GM10266 (cell line): ENCODE results near the gene COPS8.

Source experiments
- DNase-seq: peaks from one replicate; pipeline ENCODE4 v3.0.0; 2012; ENCODE audit errors: extremely low spot score
- TF ChIP-seq, protein P1 (sequence below): IDR thresholded peaks from 2 replicates; pipeline ENCODE4 v1.5.1; 2012; ENCODE audit warnings: mild to moderate bottlenecking, low read depth; ENCODE audit not compliant: control insufficient read depth, insufficient read depth; ENCODE audit errors: missing control alignments

COPS8 gene

DNA sequence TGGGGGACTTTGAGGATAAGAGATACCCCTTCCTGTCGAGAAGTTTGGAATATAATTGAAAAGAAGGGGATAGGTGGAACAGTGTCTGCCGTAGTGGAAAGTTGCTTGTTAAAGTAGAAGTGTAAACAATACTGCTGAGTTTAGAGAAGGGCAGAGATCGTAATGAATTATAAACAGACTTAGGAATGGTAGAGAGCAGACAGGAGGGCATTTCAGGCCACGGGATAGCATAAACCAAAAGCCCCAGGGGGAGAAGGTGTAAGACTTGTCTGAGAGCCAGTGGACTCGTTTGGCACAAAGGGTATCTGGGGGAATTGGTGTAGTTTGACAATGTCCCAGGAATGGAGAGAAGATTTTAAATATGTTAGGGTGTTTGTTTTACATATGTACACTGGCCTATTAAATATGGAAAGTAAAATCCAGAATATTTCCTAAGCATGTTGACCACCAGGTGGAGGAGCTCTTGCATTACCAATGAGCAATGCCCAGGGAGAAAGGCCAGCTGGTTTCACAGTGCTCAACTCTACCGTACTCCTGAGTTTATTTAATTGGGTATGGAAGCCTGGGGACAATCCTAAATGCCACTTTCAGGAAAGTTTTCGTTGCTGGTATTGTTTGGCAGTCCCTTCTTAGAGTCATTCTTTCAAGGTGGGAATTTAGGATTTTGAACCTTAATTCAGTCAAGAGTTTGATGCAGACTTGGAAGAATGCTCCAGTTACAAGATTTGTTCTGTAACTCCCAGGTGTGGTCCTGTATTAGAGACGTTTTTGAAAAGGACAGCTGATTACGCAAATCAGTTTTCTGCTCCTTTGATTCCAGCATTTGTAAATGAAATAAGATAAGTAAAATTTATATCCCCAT, 7.5 kb downstream of the COPS8 start:
- no peak for DNase-seq
- TF ChIP-seq, protein P1, sequence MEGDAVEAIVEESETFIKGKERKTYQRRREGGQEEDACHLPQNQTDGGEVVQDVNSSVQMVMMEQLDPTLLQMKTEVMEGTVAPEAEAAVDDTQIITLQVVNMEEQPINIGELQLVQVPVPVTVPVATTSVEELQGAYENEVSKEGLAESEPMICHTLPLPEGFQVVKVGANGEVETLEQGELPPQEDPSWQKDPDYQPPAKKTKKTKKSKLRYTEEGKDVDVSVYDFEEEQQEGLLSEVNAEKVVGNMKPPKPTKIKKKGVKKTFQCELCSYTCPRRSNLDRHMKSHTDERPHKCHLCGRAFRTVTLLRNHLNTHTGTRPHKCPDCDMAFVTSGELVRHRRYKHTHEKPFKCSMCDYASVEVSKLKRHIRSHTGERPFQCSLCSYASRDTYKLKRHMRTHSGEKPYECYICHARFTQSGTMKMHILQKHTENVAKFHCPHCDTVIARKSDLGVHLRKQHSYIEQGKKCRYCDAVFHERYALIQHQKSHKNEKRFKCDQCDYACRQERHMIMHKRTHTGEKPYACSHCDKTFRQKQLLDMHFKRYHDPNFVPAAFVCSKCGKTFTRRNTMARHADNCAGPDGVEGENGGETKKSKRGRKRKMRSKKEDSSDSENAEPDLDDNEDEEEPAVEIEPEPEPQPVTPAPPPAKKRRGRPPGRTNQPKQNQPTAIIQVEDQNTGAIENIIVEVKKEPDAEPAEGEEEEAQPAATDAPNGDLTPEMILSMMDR, result peak; percentile 17

DNA sequence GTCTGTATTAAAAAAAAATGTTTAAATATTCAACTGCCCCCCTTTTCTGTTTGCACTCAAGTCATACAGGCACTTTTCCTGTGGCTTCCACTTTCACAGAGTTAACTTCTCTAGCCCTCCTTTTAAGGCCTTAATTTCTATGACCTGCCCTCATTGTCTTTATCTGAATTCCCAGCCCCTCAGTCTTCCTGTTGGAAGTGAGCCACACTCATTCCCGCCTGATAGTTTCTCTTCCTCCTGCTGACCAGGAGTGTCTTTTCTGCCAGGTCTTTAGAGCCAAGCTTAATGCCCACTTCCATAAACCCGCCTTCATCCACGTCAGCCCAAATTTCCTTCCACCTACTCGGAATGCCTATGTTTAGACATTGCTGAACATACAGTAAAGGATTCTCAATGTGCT, 10.5 kb downstream of the COPS8 start:
- TF ChIP-seq, protein P1, result no peak
- DNase-seq, result no peak

DNA sequence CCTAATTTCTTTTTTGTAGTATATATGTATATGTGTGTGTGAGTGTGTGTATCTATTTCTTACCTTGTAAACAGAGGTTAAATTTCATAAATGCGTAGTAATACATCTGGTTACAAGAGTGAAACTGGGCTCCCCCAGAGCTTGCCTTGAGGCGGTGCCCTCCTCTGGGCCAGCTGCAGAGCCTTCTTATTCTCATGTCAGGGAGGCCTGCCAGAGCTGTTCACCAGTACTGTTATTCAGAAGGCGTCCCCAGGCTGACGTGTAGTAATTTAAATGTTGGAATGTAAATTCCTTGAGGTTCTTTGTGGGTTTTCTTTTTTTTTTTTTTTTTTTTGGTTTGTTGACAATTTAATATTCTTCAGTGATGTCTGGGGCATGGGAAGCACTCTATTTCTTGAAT, 11.2 kb downstream of the COPS8 start:
- DNase-seq, result no peak
- TF ChIP-seq, protein P1, result no peak

DNA sequence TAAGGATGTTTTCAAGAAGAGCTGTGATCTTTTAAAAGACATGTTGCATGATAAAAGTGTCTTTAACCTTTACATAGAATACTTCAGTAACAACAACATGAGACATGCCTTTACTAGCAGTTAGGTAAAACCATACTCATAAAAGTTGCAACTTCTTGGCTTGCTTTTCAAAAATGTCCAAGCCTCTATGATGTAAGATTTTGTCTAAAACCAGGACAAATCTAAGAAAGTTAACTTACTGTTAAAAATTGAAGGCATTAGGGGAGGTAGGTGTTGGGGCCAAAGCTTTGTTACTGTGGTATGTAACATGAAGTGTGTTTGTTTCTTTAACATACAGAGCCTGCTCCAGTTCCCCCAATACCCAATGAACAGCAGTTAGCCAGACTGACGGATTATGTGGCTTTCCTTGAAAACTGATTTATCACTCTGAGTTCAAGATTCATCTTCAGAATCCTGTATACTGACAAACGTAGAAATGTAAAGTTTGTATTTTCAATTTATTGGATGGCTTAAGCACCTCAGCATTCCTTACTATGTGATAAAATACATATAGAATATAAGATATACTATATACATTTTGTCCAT, 11.7 kb downstream of the COPS8 start:
- TF ChIP-seq, protein P1, result no peak
- no peak for DNase-seq

DNA sequence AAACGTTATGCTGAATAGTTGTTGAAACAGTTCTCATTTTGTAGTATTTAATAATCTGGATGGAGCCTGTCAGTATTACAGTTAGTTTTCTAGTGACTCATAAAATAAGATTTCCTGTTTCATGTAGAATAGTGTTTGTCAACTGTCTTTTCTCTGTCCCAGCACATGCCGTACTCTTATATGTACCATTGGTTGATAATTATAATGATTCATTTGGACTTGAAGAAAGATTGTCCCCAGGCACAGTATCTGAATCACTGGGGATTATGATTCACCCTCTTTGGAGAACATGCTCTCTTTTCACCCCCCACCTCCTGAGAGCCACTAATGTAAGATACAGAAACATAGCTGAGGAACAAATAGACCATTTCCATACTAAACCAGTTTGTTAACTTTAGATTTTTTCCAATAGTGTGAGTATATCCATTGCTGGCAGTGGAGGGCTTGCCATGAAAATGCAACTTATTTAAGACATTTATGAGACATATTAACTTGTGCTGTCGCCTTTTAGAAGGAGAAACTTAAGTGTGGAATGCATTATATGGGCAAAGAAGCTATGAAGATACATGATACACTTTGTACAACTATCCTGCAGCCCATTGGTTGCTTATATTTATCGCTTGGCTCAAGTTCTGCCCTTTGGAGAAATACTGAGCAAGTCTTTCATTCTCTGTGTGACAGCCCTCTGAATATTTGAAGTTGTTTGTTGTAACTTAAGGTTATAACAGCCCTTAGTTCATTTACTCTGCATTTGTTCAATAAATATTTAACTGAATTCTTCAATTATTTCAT, 12.4 kb downstream of the COPS8 start:
- no peak for DNase-seq
- TF ChIP-seq, protein P1, result no peak

DNA sequence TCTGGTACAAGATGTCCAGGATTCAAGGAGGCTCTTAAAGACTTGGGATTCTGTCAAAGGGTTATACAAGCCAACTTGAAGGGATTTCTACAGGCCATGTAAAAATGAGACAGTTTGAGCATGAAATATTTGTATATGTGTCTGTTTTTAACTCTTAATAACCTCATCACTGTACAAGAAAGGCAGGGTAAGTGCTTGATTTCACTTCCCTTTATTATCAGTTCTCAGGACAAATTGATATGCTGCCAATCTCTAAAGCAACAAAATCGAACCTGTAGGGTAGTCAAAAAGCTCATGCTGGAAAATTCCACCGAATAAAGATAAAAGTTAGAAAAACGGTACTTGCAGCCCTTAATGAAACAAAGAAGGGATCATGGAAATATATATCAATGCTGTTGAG, 14.1 kb downstream of the COPS8 start:
- TF ChIP-seq, protein P1, result no peak

More for the DNA sequence above, 14.1 kb downstream of the COPS8 start:
- DNase-seq, result no peak
